Thyroid gland (tissue), 4 donors: ENCODE results near the gene MAML3.

ENCODE experiments used
- CTCF ChIP-seq, 6 experiments: fragments of 200-600 bp in 3 of 6; fragments of 450-650 bp in 3 of 6; sonication (generic) in 3 of 6; IDR thresholded peaks; one replicate each; pipeline ENCODE4 v1.5.1; 2016 to 2019; ENCODE audit warnings: antibody characterized with exemption in 6 of 6, mild to moderate bottlenecking in 2 of 6, inconsistent platforms in 1 of 6, moderate library complexity in 1 of 6
- POLR2A ChIP-seq, 2 donors: fragments of 450-650 bp; IDR thresholded peaks; one replicate each; pipeline ENCODE4 v1.6.1; 2017; ENCODE audit warnings: antibody characterized with exemption in 2 of 2, mild to moderate bottlenecking in 2 of 2, moderate library complexity in 1 of 2

GRCh38 chr4:139773560-139774318, 380.2 kb downstream of the MAML3 start:
- TF ChIP-seq CTCF (IDR thresholded peaks at IDR 0.05) (no peak), POLR2A (IDR thresholded peaks at IDR 0.05) (no peak)
